ENCODE results near the gene TCF7. TPM values are rescaled to one million over a fixed set of nuclear protein-coding genes. Genes with fewer than 3 reads are reported as not detected.

The TCF7 gene
- total RNA-seq, 2 donors from 2014 or later = 2.4 to 3.3 TPM

DNA sequence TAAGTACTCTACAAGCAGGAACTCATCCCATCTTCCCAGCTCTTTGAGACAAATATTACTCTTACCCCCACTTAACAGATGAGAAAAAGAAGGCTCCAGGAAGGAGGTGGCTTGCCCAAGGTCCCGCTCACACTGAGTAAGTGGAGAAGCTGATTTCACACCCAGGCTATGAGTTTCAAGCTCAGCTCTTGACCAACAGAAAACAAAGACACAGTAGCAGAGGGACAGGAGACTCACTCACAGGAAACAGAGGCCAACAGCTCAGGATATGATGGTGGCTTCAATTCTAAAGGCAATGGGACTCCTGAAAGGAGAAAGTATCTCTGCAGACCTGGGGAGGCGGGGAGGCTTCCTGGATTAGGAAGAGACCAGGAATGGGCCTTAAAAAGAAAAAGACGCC lies 6.7 kb upstream of the TCF7 start:
- ATAC-seq = no peak
- no peak for DNase-seq
- intact Hi-C loops (cut with DNase I) = no loop called here

GRCh38 chr5:134110382-134110781 lies 4.1 kb upstream of the TCF7 start:
- no peak for DNase-seq
- ATAC-seq = no peak
- intact Hi-C loops (cut with DNase I) = no loop called here

DNA sequence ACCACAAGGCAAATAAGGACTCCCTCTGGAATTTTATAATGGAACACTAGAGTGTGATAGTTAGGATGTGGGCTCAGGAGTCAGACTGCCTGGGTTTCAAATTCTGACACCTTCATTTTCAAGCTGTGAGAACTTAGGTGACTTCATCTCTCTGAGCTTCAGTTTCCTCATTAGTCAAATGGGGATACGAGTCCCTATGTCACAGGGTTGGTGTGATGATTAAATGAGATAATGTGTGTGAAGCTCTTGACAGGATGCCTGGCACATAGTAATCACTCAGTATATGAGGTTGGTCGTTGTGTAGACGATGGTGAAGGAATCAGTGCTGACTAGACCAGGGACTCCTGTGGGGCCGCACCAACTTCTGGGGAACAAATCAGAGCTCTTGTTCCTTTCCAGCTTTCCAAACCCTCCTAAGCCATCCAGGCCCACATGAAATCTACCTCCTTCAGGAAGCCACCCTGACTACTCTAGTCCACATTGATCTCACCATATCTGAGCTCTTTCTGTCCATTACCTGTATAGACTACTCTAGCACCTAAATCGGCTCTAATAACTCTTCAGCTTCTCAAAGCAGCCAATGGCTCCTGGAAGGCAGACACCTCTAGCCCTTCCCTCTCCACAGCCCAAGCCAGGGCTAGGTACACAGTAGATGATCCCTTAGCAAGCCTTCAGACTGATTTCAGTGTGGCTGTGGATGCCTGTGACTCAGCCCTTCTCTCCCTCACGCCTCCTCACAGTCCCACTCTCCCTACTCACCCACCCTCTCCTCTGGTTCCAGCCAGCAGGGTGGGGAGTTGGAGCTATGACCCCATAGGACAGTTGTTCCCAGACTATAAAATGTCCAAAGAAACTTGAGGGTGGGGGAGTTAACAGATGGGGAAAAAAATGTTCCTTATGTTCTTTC lies 2.5 kb upstream of the TCF7 start:
- DNase-seq (no peak), ATAC-seq (no peak)
- intact Hi-C loops (cut with DNase I) = no loop called here

DNA sequence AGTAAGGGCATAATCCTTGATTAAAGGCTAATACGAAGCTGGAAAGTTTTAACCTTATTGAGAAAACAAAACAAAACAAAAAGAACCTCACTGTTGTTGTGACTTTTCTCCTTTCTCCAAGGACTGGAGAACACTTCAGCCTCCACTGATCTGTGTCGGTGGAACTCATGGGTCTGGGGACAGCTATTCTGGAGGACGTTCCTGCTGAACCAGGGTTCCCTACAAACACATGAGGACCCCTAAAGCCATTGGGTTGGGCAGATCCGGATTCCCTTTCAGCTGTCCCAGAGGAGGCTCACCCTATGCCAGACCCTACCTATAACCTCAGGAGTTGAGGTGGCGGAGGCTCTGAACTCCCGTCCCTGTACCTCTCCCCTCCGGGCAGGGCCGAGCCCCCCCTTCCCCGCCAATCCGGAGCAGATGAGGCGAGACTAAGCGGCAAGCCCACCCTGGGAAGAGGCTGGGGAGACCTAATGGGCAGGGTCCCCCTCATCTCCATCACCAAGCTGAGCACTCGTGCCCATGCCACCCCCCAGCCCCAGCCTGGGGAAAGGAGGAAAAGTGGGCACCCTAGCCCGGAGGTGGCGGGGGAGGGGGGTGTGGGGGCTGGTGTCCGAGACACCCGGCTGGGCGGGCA lies 1.6 kb upstream of the TCF7 start:
- DNase-seq = no peak
- ATAC-seq = no peak
- intact Hi-C loops (cut with DNase I) = no loop called here

GRCh38 chr5:134113363-134113889 lies 1.1 kb upstream of the TCF7 start:
- intact Hi-C loops (cut with DNase I) = no loop called here
- DNase-seq = no peak
- ATAC-seq = peak in 1 of 2 donors; percentile 3

- peak; percentile 41 for DNase-seq
- no peak for ATAC-seq
- intact Hi-C loops (cut with DNase I) = no loop called here
Observed at GRCh38 chr5:134114886-134115805, 665 bp downstream of the TCF7 start.

- ATAC-seq (no peak), DNase-seq (no peak)
- intact Hi-C loops (cut with DNase I) = no loop called here
Observed at GRCh38 chr5:134115806-134116175, 1.3 kb downstream of the TCF7 start.

DNA sequence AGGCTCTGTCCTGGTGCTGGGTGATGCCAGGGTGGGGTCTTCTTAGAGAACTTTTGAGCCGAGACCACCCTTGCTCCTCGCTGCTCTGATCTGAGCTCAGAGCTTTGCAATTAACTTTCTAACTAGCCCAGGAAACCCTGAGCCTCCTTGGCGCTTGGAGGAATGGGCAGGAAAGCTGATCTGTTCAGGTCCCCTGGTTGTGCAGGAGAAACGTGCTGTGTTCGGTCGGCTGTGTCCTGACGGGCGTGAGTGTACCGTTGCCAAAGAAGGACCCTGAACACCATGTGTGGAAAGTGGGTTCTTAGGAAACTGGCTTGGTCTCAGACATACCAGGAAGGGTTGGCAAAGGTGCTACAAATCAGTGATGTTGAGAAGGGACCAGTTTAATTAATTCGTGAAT lies 1.8 kb downstream of the TCF7 start:
- no peak for DNase-seq
- no peak for ATAC-seq
- intact Hi-C loops (cut with DNase I) = no loop called here

- intact Hi-C loops (cut with DNase I) = no loop called here
- ATAC-seq = no peak
- DNase-seq = no peak
Observed at GRCh38 chr5:134116789-134117761, 2.6 kb downstream of the TCF7 start.

DNA sequence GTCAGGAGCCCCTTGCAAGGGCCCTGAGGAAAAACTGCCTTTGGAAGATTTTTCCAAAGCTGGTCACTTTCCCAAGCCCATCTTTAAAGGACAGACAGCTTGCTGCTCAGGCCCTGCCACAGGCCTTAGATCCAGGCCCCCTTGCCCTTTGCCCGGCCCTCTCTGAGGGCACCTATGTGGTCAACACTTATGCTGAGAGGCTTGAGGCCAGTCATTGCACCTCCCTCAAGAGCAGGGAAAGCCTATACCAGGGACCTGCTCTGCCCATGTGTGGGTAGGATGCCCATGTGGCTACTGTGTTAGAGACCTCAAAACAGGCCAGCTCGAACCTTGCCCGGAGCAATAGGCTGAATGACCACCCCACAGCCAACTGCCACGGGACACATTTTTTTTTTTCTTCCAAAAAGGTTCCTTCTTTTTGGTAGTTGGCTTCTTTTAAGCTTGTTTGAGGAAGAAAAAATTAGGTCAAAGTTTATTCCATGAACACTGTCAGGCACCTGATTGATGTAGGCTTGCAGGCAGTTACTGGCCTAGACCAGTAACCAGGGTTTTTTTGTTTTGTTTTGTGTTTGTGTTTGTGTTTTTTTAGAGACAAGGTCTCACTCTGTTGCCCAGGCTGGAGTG lies 3.8 kb downstream of the TCF7 start:
- no peak for DNase-seq
- intact Hi-C loops (cut with DNase I) = no loop called here
- no peak for ATAC-seq

DNA sequence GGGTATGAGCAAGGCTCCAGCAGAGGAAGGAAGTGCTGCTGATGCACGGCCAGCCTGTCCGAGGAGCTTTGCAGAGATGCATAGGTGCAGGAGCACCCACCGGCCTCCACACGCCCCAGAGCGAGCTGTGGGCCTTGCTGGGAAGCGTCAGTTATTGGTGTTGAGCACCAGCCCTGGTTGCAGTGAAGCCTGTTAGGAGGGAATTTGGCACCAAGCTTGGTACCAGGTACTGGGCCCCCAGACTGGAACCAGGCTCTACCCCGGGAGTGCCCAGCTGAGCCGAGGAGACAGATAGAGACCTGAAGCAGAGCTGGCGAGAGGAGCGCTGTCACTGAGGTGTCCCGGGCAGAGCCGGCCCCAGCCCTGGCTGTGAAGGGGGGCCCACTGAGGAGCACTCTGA lies 5.2 kb downstream of the TCF7 start:
- DNase-seq (no peak), ATAC-seq (no peak)
- intact Hi-C loops (cut with DNase I) = no loop called here

DNA sequence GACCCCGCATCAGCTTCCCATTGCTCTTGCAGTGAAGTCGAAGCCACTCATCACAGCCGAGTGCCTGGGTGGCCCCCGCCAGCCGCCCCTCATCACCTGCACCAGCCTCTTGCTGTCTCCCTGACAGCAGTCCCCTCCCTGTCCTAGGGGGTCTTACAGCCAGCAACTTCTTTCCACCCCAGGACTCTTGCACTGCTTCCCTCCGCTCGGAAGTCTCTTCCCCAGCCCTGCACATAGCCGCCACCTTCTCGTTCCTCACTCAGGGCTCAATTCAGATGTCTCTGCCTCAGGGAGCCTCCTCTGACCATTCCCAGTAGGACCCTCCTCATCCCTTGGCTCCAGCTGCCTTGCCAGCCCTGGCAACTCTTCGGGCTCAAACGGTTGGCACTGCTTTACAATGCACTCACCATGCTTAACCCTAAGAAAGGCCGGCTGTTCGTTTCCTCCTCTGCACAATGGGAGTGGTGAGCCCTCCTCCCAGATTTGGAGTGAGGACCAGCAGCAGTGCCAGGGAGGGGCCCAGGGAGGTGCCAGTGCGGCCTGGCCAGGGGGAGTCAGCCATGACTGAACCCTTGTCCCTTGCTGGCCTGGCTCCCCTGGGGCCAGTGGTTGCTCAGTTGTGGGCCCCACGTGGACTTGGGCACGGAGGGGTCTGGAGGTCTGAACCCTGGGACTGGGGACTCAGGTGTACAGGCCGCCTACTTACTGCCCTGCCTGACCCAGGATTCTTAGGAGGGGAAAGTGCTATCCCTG lies 6.1 kb downstream of the TCF7 start:
- intact Hi-C loops (cut with DNase I) = no loop called here
- ATAC-seq (no peak), DNase-seq (no peak)

DNA sequence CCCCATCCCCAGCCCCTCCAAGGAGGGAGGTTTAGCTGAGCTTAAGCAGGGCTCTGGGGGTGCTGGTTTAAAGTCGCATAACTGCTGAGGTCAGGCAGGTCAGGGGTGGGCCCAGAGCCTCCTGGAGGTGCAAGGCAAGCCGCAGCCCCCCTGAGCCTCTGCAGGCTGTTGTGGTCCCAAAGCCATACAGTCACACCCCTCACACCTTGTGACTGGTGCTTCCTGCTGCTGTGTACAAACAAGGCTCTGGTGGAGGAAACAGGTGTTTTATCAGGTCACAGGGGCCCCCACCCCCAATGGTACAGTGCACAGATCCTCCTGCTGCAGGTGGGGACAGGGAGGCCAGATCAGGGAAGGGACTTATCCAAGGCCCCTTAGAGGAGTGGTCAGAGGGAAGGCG lies 8.0 kb downstream of the TCF7 start:
- no peak for DNase-seq
- intact Hi-C loops (cut with DNase I) = no loop called here
- peak in 1 of 2 donors; percentile 18 for ATAC-seq

GRCh38 chr5:134123360-134123759 lies 8.9 kb downstream of the TCF7 start:
- intact Hi-C loops (cut with DNase I) = no loop called here
- ATAC-seq = no peak
- no peak for DNase-seq

DNA sequence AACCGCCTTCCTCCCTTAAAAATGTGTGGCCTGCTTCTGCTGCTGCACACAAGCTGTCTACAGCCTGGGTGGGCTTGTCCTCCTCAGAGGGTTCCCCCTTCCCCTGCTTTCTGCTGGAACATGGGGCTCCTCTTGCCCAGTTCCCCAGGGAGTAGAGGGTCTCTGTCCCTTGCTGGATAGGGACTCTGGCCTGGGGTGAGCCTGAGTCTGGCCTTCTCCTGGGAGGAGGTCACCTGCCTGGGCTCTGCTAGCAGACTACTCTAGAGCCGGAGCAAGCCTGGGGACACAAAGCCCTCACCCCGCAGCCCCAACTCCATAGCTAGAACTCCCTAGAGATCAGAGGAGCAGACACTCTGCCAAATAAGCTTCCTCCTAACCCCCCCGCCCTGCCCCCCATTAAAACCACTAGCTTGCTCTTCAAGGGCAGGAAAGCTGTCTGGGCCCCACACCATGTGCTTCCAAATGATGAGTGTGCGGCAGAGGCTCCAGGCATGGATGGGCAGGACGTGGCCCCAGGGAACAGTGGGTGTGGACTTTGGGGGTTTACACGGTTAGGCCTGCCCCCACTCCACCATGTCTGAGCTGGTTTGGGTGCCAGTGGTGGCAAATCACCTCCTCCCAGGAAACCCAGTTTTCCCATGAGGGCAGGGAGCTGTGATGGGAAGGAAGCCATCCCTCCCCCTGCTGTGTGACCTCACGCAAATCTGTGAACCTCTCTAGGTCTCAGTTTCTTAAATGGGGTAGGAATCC lies 10.0 kb downstream of the TCF7 start:
- DNase-seq (no peak), ATAC-seq (no peak)
- intact Hi-C loops (cut with DNase I) = no loop called here
